ENCODE measurements around the gene ENPP6. TPM values are rescaled to one million over a fixed set of nuclear protein-coding genes. Genes with fewer than 3 reads are reported as not detected.
"Not testable (repeated sequence)": the region's sequence is repeated elsewhere in the genome, so short reads cannot be mapped to it uniquely, and the experiment has no call there.

The ENPP6 gene
- total RNA-seq, 2 experiments from 2014 or later: not detected

- Histone ChIP-seq H3K36me3 (ENCODE audit: insufficient read depth, low read length) (no peaks in the 10 kb centered on the region), H3K9me3 (ENCODE audit: control insufficient read depth in 1 of 2, insufficient read depth in 1 of 2, low read length in 2 of 2) (no peaks in the 10 kb centered on the region), H3K27me3 (ENCODE audit: control insufficient read depth in 1 of 2, insufficient read depth in 2 of 2, low read length in 2 of 2) (peaks cover 4 to 17% of the 10 kb centered on the region in 2 experiments), H3K27ac (ENCODE audit: low read depth in 1 of 2, low read length in 2 of 2) (no peak overlapping the region), H3K4me3 (ENCODE audit: low read length) (no peak overlapping the region), H3K4me1 (ENCODE audit: insufficient read depth, low read length) (no peaks in the 10 kb centered on the region)
- H3K36me3 Mint-ChIP-seq (ENCODE audit: low read depth): no peaks in the 10 kb centered on the region
- DNase-seq (no peak), ATAC-seq (ENCODE audit: poor library complexity) (no peak)
- peaks cover 22% of the 10 kb centered on the region for H3K27me3 Mint-ChIP-seq
- intact Hi-C loops (cut with DNase I, micrococcal nuclease): no loop called here
- TF ChIP-seq CTCF (IDR thresholded peaks at IDR 0.05): no peak
- no peak overlapping the region for H3K27ac Mint-ChIP-seq
- H3K9me3 Mint-ChIP-seq: no peaks in the 10 kb centered on the region
- no peak overlapping the region for H3K4me3 Mint-ChIP-seq
- POLR2A ChIA-PET: no interaction called here
- H3K4me1 Mint-ChIP-seq (ENCODE audit: low read depth): no peaks in the 10 kb centered on the region
- CTCF ChIA-PET: no interaction called here
These were observed 1.9 kb downstream of the ENPP6 start for GRCh38 chr4:184215709-184216328.

- Mint-ChIP-seq H3K4me3 (no peak overlapping the region), H3K27me3 (peaks cover 22% of the 10 kb centered on the region), H3K4me1 (ENCODE audit: low read depth) (no peaks in the 10 kb centered on the region), H3K9me3 (no peaks in the 10 kb centered on the region), H3K27ac (no peak overlapping the region), H3K36me3 (ENCODE audit: low read depth) (no peaks in the 10 kb centered on the region)
- H3K36me3 ChIP-seq (ENCODE audit: insufficient read depth, low read length): no peaks in the 10 kb centered on the region
- no peak for ATAC-seq (ENCODE audit: poor library complexity)
- TF ChIP-seq CTCF (IDR thresholded peaks at IDR 0.05): no peak
- H3K4me1 ChIP-seq (ENCODE audit: insufficient read depth, low read length): no peaks in the 10 kb centered on the region
- POLR2A ChIA-PET: no interaction called here
- CTCF ChIA-PET: no interaction called here
- DNase-seq: no peak
- H3K4me3 ChIP-seq (ENCODE audit: low read length): no peak overlapping the region
- no peak overlapping the region for H3K27ac ChIP-seq (ENCODE audit: low read depth in 1 of 2, low read length in 2 of 2)
- intact Hi-C loops (cut with DNase I, micrococcal nuclease): no loop called here
- H3K27me3 ChIP-seq (ENCODE audit: control insufficient read depth in 1 of 2, insufficient read depth in 2 of 2, low read length in 2 of 2): peaks cover 4 to 17% of the 10 kb centered on the region in 2 experiments
- H3K9me3 ChIP-seq (ENCODE audit: control insufficient read depth in 1 of 2, insufficient read depth in 1 of 2, low read length in 2 of 2): no peaks in the 10 kb centered on the region
These were observed 2.7 kb downstream of the ENPP6 start for GRCh38 chr4:184214931-184215330.

- H3K27ac Mint-ChIP-seq; H3K4me1 ChIP-seq (ENCODE audit: insufficient read depth, low read length); H3K27ac ChIP-seq (ENCODE audit: low read depth in 1 of 2, low read length in 2 of 2); POLR2A ChIA-PET; DNase-seq; H3K9me3 Mint-ChIP-seq; H3K27me3 ChIP-seq (ENCODE audit: control insufficient read depth in 1 of 2, insufficient read depth in 2 of 2, low read length in 2 of 2); H3K4me1 Mint-ChIP-seq (ENCODE audit: low read depth); CTCF ChIA-PET; ATAC-seq (ENCODE audit: poor library complexity); H3K36me3 ChIP-seq (ENCODE audit: insufficient read depth, low read length); H3K36me3 Mint-ChIP-seq (ENCODE audit: low read depth); intact Hi-C loops (cut with DNase I, micrococcal nuclease); H3K4me3 Mint-ChIP-seq; H3K9me3 ChIP-seq (ENCODE audit: control insufficient read depth in 1 of 2, insufficient read depth in 1 of 2, low read length in 2 of 2); H3K4me3 ChIP-seq (ENCODE audit: low read length): not testable (repeated sequence)
- peaks cover 23% of the 10 kb centered on the region for H3K27me3 Mint-ChIP-seq
These were observed 9.7 kb downstream of the ENPP6 start for GRCh38 chr4:184207734-184208607.
